ENCODE measurements around the gene ATOH7. TPM values are rescaled to one million over a fixed set of nuclear protein-coding genes. Genes with fewer than 3 reads are reported as not detected.

ATOH7 gene
- total RNA-seq, 1 experiment from 2014 or later, result 1.1 TPM

GRCh38 chr10:68276224-68276623 lies 44.3 kb upstream of the ATOH7 start:
- Histone ChIP-seq H3K9me3 (ENCODE audit: low read length) (peaks cover 3% of the 10 kb centered on the region; the same call in 1 of the 2 replicates), H3F3A (ENCODE audit: low read length, unreplicated experiment) (no peaks in the 10 kb centered on the region), H2AFZ (ENCODE audit: low read length) (no peak overlapping the region), H3K4me1 (ENCODE audit: insufficient read depth, low read length) (no peaks in the 10 kb centered on the region), H3K27me3 (ENCODE audit: low read length) (no peaks in the 10 kb centered on the region), H3K79me2 (ENCODE audit: low read length) (no peaks in the 10 kb centered on the region), H3K4me3 (ENCODE audit: low read length) (no peak overlapping the region), H3K4me2 (ENCODE audit: low read length) (no peak overlapping the region), H3K36me3 (ENCODE audit: low read depth, low read length) (no peaks in the 10 kb centered on the region), H3K9me2 (replicated peaks; ENCODE audit: low read length) (no peaks in the 10 kb centered on the region), H4K20me1 (ENCODE audit: low read length) (no peaks in the 10 kb centered on the region), H3K9ac (ENCODE audit: low read length) (no peak overlapping the region), H3K27ac (ENCODE audit: low read length) (no peak overlapping the region)
- ATAC-seq (no peak), DNase-seq (no peak)
- intact Hi-C loops (cut with micrococcal nuclease), result no loop called here
- TF ChIP-seq EZH2 (IDR thresholded peaks at IDR 0.05; ENCODE audit: low read length, unreplicated experiment), result no peak
- TF ChIP-seq EZH2phosphoT487 (IDR thresholded peaks at IDR 0.05; ENCODE audit: borderline replicate concordance, low read length), result no peak
- no peak for TF ChIP-seq CTCF (conservative IDR thresholded peaks at IDR 0.05; ENCODE audit: low read depth, low read length)
- BruUV-seq (replicated peaks), result no TSS peak
- CTCF ChIA-PET, result no interaction called here
- POLR2A ChIA-PET (ENCODE audit: unreplicated experiment), result interaction anchor here (0.6 kb wide), 1 partner anchor 93 kb away, joined by 4 read pairs; no protein-coding TSS in a partner anchor

- Histone ChIP-seq H3K27me3 (ENCODE audit: low read length) (no peaks in the 10 kb centered on the region), H3K4me2 (ENCODE audit: low read length) (no peak overlapping the region), H3K9me3 (ENCODE audit: low read length) (peaks cover 3% of the 10 kb centered on the region; the same call in 1 of the 2 replicates), H3K27ac (ENCODE audit: low read length) (no peak overlapping the region), H3K36me3 (ENCODE audit: low read depth, low read length) (no peaks in the 10 kb centered on the region), H3K9me2 (replicated peaks; ENCODE audit: low read length) (no peaks in the 10 kb centered on the region), H3K4me1 (ENCODE audit: insufficient read depth, low read length) (no peaks in the 10 kb centered on the region), H3K9ac (ENCODE audit: low read length) (no peak overlapping the region), H3K4me3 (ENCODE audit: low read length) (no peak overlapping the region), H3K79me2 (ENCODE audit: low read length) (no peaks in the 10 kb centered on the region), H2AFZ (ENCODE audit: low read length) (no peak overlapping the region), H3F3A (ENCODE audit: low read length, unreplicated experiment) (no peaks in the 10 kb centered on the region), H4K20me1 (ENCODE audit: low read length) (no peaks in the 10 kb centered on the region)
- POLR2A ChIA-PET (ENCODE audit: unreplicated experiment), result interaction anchor here (0.6 kb wide), 1 partner anchor 93 kb away, joined by 4 read pairs; no protein-coding TSS in a partner anchor
- DNase-seq, result no peak
- no peak for TF ChIP-seq EZH2phosphoT487 (IDR thresholded peaks at IDR 0.05; ENCODE audit: borderline replicate concordance, low read length)
- no peak for TF ChIP-seq CTCF (conservative IDR thresholded peaks at IDR 0.05; ENCODE audit: low read depth, low read length)
- no peak for TF ChIP-seq EZH2 (IDR thresholded peaks at IDR 0.05; ENCODE audit: low read length, unreplicated experiment)
- CTCF ChIA-PET, result no interaction called here
- intact Hi-C loops (cut with micrococcal nuclease), result no loop called here
- no peak for ATAC-seq
- no TSS peak for BruUV-seq (replicated peaks)
These were observed 43.8 kb upstream of the ATOH7 start for GRCh38 chr10:68275600-68276126.

GRCh38 chr10:68272833-68273232 lies 40.9 kb upstream of the ATOH7 start:
- no peaks in the 10 kb centered on the region for H3K79me2 ChIP-seq (ENCODE audit: low read length)
- ATAC-seq (no peak), DNase-seq (no peak)
- ChIA-PET POLR2A (ENCODE audit: unreplicated experiment) (no interaction called here), CTCF (no interaction called here)
- no peak for TF ChIP-seq CTCF (conservative IDR thresholded peaks at IDR 0.05; ENCODE audit: low read depth, low read length)
- no peak for TF ChIP-seq EZH2 (IDR thresholded peaks at IDR 0.05; ENCODE audit: low read length, unreplicated experiment)
- TF ChIP-seq EZH2phosphoT487 (IDR thresholded peaks at IDR 0.05; ENCODE audit: borderline replicate concordance, low read length), result no peak
- H3K36me3 ChIP-seq (ENCODE audit: low read depth, low read length), result no peaks in the 10 kb centered on the region
- intact Hi-C loops (cut with micrococcal nuclease), result no loop called here
- H3K9me2 ChIP-seq (replicated peaks; ENCODE audit: low read length), result no peaks in the 10 kb centered on the region
- H3K4me1 ChIP-seq (ENCODE audit: insufficient read depth, low read length), result no peaks in the 10 kb centered on the region
- no peak overlapping the region for H3K9ac ChIP-seq (ENCODE audit: low read length)
- H3K27ac ChIP-seq (ENCODE audit: low read length), result no peak overlapping the region
- no peaks in the 10 kb centered on the region for H3F3A ChIP-seq (ENCODE audit: low read length, unreplicated experiment)
- BruUV-seq (replicated peaks), result no TSS peak
- H3K4me3 ChIP-seq (ENCODE audit: low read length), result no peak overlapping the region
- no peak overlapping the region for H2AFZ ChIP-seq (ENCODE audit: low read length)
- no peaks in the 10 kb centered on the region for H4K20me1 ChIP-seq (ENCODE audit: low read length)
- H3K27me3 ChIP-seq (ENCODE audit: low read length), result no peaks in the 10 kb centered on the region
- H3K4me2 ChIP-seq (ENCODE audit: low read length), result no peak overlapping the region
- H3K9me3 ChIP-seq (ENCODE audit: low read length), result no peaks in the 10 kb centered on the region

All from PC-3 (cell line).